HG02759 (cell line): ENCODE data around the gene SLC66A1.

Experiments
- ATAC-seq: cut with Tn5 transposase; IDR thresholded peaks from one replicate; pipeline ENCODE4 v1.9.1; 2021; ENCODE audit warnings: mild to moderate bottlenecking, moderate library complexity; ENCODE audit not compliant: unreplicated experiment

The SLC66A1 gene

DNA sequence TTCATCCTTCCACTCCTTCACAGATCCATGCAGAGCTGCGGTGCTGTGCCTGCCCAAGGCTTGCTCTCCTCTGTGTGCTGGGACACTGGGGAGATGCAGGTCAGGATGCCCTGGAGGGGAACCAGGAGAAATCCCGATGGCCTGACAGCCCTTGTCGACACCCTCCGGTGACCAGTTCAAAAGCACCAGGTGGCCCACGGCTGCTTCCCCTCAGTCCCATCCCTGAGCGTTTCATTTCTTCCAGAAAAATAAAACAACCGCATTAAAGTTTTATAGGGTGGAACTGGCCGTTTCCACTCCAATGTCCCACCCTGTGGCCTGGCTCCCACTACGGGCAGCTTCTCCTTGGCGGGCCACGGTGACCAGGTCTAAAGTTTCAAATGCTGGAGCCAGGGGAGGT is 48.3 kb downstream of the SLC66A1 start:
- ATAC-seq, result no peak

DNA sequence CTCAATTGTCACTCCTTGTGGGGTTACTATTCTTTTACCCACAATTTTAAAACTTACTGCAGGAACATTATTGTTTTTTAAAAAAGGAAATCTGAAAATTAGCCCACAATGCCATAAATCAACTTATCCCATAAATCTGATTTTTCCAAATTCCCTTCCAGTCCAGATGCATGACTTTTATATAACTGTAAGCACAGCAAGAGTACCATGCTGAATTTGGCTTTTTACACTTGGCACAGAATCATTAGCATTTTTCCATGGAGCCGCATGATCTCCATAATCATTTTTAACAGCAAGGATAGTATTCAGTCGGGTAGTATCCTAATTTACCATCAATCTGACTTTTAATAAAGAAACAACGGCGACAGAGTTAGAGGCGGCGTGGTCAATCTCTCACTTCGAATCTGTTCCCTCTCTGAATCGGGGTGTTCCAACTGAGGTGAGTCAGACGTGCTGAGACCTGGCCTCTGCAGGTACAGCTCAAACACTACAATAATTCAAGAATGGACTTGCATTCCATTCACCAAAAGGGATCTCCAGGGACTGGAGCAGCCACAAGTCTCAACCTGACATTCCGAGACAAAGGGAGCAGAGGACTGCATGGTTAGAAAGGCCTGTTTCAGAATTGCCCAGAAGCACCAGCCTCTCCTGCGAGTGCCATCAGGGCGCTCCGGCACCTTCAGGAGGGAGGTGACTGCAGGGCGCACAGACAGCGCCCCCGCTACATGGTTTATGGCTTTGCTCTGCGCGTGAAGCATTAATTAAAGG is 48.9 kb downstream of the SLC66A1 start:
- ATAC-seq, result no peak

DNA sequence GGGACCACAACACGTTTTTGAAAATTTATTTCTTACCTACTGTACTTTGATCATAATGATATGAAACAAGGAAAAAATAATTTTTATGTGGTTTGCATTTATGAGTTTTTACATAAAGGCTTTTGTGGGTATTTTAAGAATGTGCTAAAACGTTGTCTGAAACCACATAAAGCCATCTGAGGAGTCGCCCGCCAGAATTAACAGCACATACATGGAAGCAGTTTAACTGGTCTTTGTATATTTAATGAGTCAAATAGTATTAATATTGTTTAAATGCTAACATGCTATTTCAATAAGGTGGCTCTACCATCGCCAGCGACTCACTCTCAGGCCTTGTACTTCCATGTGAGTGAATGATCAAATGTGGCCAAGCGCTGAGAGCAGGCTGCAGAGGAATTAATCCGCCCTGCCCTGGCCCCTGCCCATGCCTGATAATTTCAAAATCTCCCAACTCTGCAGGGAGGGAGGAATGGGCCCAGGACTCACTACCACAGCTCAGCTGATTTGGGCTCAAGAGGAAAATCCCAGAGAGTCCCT is 49.6 kb downstream of the SLC66A1 start:
- no peak for ATAC-seq

DNA sequence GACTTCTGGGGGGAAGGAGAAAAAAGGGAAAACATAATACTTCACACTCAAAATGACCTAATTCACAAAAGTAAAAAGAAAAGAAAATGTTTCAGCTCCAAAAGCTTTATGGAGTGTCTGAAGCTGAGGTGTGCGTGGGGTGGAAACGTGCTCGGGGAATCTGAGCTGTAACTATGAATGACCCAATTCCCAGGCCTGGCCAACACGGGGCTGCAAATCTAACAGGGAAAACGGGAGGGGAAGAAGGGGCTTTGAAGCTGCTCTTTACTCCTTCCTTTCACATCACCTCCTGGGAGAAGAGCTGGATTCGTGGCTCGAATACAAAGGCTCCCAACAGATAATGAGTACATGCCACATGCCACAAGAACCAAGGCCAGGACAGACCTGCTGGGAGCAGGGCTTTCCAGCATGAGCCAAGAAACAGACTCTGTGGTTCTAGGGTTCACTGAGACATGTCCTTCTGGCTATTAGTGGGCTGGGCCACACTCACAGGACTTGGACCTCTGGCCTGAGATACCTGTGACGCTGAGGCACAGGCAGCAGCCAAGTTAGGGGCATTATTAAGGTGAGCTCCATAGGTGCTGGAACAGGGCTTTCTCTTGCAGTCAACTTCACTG is 51.5 kb downstream of the SLC66A1 start:
- no peak for ATAC-seq

DNA sequence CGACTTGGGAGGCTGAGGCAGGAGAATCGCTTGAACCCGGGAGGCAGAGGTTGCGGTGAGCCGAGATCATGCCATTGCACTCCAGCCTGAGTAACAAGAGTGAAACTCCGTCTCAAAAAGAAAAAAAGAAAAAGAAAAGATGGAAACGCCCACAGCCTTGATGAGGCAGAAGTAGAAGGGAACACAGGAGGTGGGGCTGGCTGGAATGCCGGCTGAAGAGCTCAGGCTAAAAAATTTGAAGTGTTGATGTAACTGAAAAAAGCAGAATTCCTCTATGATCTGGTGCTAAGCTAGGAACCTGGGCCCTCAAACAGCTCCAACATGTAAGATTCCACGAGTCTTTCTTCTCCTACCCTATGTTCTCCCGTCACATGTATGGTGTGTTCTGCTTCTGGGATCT is 53.6 kb downstream of the SLC66A1 start:
- no peak for ATAC-seq

DNA sequence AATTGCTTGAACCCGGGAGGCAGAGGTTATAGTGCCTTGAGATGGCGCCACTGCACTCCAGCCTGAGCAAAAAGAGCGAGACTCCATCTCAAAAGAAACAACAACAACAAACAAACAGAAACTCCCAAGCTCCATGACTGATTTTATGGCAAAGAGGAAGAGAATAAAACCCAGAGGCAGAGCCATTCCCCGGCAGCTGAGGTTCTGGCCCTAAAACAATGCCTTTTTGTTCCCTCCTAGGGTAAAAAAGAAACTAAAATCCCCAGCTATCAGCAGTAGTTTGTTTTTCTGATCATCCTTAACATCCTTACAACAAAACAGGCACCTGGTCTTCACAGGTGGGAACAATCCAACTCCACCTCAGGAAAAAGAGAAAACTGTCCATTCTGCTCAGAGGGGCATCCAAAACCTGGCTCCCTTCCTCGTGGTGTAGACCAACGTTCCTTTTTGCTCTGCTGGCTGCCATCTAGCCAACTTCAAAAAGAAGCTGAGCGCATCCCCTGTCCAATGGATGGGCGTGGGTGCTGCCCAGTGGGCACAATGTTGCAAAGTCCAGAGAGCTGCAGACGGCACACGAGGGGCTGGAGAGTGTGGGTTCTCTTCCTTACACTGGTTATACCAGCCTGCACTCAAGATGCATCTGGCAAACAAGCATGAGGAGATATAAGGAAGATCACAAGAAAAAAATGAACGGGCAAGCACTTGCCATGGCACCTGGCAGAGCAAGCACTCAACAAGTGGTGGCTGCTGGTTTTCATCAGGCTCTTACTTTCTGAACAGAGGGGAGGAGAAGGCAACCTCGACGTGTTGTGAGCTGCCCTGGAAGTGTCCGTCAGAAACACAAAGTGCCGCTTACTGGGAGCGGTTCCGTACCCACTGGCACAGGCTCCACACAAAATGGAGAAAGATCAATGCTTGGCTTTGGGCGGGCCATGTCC is 54.7 kb downstream of the SLC66A1 start:
- ATAC-seq, result no peak

DNA sequence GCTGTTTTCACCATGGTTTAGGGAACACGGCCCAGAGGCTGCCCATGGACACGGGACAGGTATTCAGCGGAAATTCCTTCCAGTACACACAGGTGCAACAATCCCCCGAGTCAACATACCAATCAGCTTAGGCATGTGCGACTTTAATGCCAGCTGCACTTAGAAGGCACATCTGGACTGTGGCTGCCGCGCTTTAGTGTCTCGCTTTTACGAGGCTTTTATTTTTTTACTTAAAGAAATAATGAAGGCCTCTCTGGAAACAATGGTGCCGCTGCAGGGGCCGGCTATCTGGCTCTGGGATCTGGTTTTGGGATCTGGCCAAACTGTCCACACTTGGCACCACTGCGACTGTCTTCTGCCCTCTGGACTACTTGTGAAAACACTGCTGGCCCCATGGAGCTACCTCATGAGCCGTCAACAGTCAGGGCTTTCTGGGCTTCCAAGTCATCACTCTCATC is 55.5 kb downstream of the SLC66A1 start:
- ATAC-seq, result no peak

DNA sequence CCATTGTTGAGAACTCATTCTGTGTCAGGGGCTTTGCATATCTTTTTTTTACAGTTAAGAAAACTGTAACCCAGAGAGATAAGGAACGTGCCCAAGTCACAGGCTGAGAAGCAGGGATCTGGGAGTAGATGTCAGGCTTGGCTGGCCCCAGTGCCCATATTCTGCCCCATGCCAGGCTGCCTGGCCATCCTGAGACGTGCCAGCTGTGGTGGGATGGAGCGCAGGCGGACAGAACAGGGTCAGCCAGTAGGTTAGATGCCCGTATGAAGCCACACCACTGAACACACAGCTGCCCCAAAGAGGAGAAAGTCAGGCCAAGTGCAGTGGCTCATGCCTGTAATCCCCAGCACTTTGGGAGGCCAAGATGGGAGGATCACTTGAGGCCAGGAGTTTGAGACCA is 55.9 kb downstream of the SLC66A1 start:
- ATAC-seq, result no peak

DNA sequence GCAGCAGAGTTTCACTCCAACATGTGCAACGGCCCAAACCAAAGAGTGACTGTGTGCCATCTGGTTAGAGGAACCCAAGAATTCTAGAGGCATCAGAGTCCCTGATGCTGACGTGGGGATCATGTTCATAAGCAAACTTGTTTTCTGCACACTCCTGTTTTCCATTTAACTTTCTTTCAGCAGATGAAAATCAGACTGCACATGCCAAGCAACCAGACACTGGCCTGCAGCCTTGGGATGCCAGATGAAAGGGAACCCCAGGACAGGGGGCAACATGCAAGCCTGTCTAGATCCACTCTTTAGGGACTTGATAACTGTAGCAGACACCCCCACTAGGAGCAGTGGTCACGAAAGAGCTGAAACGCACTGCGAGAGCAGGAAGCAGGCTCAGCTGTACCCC is 56.8 kb downstream of the SLC66A1 start:
- no peak for ATAC-seq

DNA sequence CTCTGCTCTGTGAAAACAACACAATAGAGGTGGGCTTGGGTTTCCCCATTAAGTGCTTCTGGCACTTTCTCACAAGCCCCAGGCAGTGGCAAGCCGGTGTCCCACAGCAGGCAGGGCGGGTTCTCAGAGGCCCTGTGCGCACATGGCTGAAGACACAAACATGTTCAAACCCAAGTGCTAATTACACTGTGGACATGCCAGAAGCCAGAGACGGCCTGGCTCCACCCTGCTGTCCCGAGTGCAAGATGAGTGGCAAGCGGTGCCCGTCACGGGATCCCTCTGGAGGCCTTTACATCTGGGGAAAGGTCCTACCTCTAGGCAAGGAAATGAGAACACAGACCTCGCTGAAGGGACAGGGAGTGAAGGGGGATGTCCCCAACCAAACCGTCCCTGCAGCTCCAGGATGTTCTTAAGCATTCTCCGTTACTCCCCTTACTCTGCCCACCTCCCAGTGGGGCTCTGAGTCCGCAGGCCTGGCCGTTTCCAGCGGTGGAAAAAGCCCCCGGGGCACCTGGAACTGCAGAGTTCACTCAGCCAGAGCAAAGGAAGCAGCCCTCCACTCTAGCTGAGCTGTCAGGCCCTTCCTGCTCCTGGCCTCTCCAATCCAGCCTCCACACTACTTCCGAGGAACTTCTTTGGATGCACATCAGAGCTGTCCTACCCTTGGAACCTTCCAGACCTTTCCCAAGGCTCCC is 57.4 kb downstream of the SLC66A1 start:
- ATAC-seq, result no peak

DNA sequence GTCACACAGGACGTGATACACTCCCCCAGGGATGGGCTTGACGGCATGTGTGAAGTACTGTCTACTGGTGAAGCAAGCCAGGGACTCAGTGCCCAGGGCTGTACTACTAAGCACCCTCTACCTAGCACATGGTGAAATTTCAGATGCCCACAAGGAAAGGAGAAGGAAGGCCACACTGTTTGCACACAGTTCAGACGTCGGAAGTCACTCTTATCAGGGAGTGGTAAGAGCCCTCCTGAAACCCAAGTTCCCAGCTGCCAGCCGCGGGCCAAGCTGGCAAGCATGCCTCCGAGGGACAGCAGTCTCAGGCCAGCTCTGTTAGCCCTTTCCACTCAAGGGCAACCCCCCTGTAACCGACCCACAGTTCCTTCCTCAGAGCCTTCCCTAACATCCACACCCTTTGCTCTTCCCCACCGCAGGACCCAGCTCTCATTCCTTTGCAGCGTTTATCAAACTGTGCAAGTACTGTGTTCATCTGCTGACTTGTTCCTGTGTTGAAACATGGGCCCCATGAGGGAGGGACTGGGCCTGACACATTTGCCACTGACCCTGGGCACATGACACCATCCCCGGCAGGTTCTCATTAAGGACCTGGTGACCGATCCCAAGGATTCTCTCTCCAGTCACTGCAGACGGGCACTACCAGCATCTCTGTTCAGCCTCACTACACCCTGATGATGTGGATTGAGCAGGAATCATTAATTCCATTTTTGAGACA is 58.5 kb downstream of the SLC66A1 start:
- ATAC-seq, result no peak

DNA sequence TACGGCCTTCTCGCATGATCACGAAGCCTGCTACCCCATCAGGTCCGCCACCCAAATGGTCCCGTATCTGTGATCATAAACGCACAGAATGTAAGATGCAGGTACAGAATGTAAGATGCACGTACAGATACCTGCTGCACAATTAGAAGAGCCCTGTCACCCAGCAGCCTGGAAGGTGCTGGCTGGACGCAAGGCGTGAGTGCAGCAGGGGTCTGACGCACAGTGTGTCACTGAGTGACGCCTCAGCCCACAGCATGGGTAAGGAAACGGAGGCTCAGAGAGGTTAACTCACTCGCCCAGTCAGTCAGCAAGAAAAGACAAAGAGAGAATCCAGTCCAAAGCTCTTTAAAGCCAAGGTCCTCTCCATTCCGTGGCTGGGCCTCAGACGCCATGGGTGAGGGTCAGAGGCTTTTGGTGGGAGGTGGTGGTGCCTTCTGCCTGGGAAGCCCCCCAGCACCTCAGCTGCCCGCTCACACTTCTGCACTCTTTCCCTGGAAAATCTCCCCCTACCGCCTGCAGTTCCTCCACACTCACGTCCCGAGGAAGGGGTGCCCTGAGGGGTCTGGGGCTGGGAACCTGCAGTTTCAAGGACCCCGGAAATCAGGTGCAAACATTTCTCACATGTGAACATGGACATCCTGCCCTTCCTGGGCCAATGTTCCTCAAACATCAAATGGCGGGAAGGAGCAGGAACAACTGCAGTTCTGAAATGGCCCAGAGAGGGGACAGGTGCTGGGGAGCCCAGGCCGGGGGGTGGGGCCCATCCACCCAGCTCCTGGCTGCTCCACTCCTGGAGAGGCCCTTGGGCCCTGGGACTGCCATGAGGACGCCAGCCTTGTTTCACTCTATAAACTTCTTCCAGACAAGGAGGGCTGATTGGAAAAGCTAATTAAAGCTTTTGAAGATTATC is 59.4 kb downstream of the SLC66A1 start:
- ATAC-seq, result no peak

DNA sequence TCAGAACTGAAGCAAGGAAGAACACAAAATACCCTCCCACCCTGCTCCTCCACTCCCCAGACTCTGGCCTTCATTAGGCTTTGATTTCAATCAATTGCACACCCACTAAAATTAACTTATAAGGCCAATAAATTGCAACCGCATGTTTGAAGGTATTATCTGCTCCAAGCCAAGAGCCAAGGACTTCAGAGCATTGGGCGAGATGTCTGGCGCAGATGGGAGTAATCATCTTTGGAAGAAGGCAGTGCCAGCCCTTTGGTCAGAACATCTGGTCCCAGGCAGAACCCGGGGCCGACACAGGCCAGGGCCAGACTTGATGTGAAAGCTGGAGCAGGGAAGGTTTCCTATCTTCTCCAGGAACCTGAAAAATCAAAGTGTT is 60.0 kb downstream of the SLC66A1 start:
- ATAC-seq, result no peak

DNA sequence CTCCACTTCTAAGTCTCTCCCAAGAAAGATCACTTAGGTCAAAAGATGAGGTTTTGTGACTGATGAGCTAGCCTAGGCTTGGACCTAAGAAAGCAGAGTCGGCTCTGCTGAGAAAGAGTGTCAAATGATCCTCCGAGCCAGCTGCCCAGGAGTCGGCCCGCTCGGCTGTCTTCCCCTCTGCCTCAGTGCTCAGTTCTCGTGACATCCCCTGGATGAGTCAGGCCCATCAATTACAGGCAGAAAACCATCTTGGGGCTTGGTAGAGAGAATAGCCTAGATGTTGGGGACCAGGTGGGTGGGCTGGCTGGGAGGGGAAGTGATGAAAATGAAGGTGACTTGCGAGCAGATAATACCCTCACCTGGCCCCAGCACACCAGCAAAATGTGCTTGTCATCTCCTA is 60.5 kb downstream of the SLC66A1 start:
- ATAC-seq, result no peak

DNA sequence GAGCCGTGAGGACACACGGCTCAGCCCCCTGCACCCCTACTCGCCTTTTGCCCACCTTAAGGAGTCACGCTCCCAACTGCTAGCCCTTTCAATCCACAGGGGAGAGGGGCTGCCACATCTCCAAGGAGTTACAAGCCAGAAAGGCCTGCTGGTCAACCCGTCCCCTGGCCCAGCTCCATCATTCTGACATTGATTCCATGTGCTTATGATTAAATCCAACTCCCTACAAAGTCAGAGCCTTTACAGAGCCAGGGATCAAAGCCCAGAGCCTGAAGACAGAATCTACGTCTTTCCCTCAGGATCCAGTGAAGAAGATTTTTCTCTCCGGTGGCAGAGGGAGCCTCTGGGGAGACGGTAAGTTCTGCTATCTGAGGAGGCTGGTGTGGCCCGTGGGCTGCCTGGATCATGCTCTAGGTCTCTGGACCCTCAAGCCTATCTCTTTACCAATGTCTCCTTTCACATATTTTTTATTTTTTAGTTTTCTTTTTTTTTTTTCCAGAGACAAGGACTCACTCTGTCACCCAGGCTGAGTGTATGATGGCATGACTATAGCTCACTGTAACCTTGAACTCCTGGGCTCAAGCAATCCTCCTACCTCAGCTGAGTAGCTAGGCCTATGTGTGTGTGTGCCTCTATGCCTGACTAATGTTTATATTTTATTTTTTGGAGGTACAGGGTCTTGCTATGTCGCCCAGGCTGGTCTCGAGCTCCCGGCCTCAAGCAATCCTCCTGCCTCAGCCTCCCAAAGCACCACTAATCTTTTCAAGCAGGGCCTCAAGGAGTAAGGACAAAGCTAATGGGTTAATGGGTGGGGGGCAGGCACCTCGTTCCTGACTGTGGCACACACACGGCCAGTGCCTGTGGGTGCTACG is 61.3 kb downstream of the SLC66A1 start:
- ATAC-seq, result no peak

DNA sequence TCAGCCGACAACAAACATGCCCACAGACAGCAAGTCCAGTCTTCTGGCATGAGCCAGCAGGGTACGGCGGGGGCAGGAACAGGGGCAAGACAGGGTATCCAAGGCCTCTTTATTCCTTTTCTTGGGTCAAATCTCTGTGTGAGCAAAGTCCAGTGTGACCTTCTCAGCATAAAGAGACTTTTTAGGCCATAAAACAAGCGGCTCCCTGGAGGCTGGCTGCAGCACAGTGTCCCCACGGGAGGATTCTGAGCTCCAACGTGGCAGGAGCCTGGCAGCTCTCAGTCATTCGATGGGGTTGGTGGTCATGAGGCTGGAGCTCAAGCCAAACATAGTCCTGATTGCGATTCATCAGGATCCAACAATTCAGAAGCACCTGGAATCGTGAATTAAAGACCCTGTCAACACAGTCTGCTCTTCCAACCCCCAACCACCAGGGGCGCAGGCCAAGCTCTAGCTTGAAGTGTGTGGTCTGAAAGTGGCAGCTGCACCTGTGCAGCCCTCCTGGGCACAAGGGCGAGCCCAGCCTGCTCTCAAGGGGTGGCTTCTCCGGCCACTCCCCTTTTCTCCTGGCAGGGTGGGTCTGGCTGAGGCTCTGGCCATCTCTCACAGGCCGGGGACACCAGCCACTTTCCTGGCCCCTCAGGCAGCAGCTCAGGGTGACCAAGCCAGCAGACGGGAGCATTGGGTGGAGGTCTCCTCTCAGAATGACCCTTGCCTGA is 62.1 kb downstream of the SLC66A1 start:
- no peak for ATAC-seq

DNA sequence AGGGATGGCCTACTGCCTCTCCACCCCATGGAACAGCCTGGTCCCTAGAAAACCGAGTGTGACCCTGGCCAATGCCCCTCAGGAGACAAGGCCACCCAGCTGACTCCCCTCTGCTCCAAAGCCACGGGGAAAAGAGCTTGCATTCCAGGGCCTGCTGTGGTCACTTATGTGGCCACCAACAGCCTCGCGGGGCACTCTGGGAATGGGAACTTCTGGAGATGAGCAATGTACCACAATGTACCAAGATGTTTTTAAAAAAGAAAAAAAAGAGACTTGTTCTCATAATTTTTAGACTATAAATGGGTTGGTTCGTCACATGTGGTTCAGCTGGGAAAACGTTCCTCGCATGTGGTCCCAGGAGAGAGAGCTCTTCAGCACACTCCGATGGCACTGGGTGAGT is 62.8 kb downstream of the SLC66A1 start:
- ATAC-seq, result no peak
